Measurements from ENCODE around the gene SENP8.

GRCh38 chr15:72096796-72097195 is 21.4 kb upstream of the SENP8 start:
- TF ChIP-seq CTCF (conservative IDR thresholded peaks at IDR 0.05) (no peak), ZFX (IDR thresholded peaks at IDR 0.05) (no peak)
